Endothelial cell of umbilical vein (primary cell): ENCODE measurements around the gene TNNT3. TPM values are rescaled to one million over a fixed set of nuclear protein-coding genes. Genes with fewer than 3 reads are reported as not detected.

Experiments
- BruUV-seq: library from RNA; stranded (reverse); fragments of 400-500 nt; replicated peaks from 2 replicates; lab custom pipeline; 2021; lab: Mats Ljungman, UMichigan
- CTCF ChIA-PET: fragments of 300-600, 350-600 bp; sonication (Branson Sonifier 250); formaldehyde crosslinking; loops from one replicate; lab custom pipeline; 2021; ENCODE audit warnings: antibody characterized with exemption, inconsistent platforms; lab: Charles Lee
- POLR2A ChIA-PET: fragments of 300-600, 350-600 bp; sonication (Branson Sonifier 250); formaldehyde crosslinking; loops from one replicate; lab custom pipeline; 2021; ENCODE audit warnings: antibody characterized with exemption, inconsistent platforms; lab: Charles Lee
- DNase-seq: peaks from one replicate; pipeline ENCODE4 v3.0.0-alpha.2; 2011; ENCODE audit warnings: low read depth, low spot score
- FAIRE-seq: peaks from 2 replicates; lab custom pipeline; 2011; peaks lifted over from hg19 to GRCh38; lab: Jason Lieb, UNC
- H2AFZ ChIP-seq: 2 replicates; pipeline ENCODE4 v1.6.0; 2012; ENCODE audit warnings: low read depth, low read length, control low read depth, inconsistent platforms
- H3K27ac ChIP-seq: 2 replicates; pipeline ENCODE4 v1.5.1; 2011; ENCODE audit warnings: low read depth, mild to moderate bottlenecking, control low read depth, low read length, moderate library complexity; ENCODE audit not compliant: insufficient read depth
- H3K27me3 ChIP-seq, 2 experiments: 2 replicates each; pipeline versions ENCODE4 v1.6.0 to v1.6.1; 2011; ENCODE audit warnings: low read length in 2 of 2, mixed read lengths in 1 of 2; ENCODE audit not compliant: control insufficient read depth in 2 of 2, insufficient read depth in 2 of 2
- H3K36me3 ChIP-seq, 2 experiments: 2 replicates in 1 of 2; 3 replicates in 1 of 2; pipeline ENCODE4 v1.5.1; 2011; ENCODE audit warnings: low read length in 2 of 2, mild to moderate bottlenecking in 1 of 2, moderate library complexity in 1 of 2; ENCODE audit not compliant: control insufficient read depth in 2 of 2, insufficient read depth in 2 of 2; ENCODE audit errors: extremely low read depth in 1 of 2
- H3K4me1 ChIP-seq: 3 replicates; pipeline ENCODE4 v1.5.1; 2011; ENCODE audit warnings: mild to moderate bottlenecking, low read length; ENCODE audit not compliant: control insufficient read depth, insufficient read depth; ENCODE audit errors: extremely low read depth
- H3K4me2 ChIP-seq: 2 replicates; pipeline ENCODE4 v1.6.1; 2011; ENCODE audit warnings: low read length, control low read depth, mixed read lengths; ENCODE audit not compliant: insufficient read depth
- H3K4me3 ChIP-seq, 3 experiments: fragments of 200-600 bp in 1 of 3; sonication (generic), shearing (Covaris generic) in 1 of 3; replicated peaks in 1 of 3; 2 replicates each; pipeline ENCODE4 v1.5.1; 2011 to 2016; ENCODE audit warnings: control low read depth in 3 of 3, low read length in 3 of 3, mild to moderate bottlenecking in 2 of 3, inconsistent platforms in 1 of 3, low read depth in 1 of 3, moderate library complexity in 1 of 3; ENCODE audit not compliant: insufficient read depth in 1 of 3
- H3K79me2 ChIP-seq: 2 replicates; pipeline ENCODE4 v1.6.0; 2012; ENCODE audit warnings: low read length, inconsistent platforms; ENCODE audit not compliant: control insufficient read depth, insufficient read depth
- H3K9ac ChIP-seq: replicated peaks from 2 replicates; pipeline ENCODE3; 2011; ENCODE audit warnings: low read length, control low read depth; ENCODE audit not compliant: insufficient read depth; ENCODE audit errors: extremely low read depth
- H3K9me1 ChIP-seq: replicated peaks from 3 replicates; pipeline ENCODE4 v1.6.0; 2011; ENCODE audit warnings: mild to moderate bottlenecking, low read length; ENCODE audit not compliant: control insufficient read depth, insufficient read depth; ENCODE audit errors: extremely low read depth
- H3K9me3 ChIP-seq: replicated peaks from 2 replicates; pipeline ENCODE4 v1.5.1; 2012; ENCODE audit warnings: low read length, inconsistent platforms; ENCODE audit not compliant: control insufficient read depth, insufficient read depth
- H4K20me1 ChIP-seq: replicated peaks from 2 replicates; pipeline ENCODE3; 2011; ENCODE audit warnings: mild to moderate bottlenecking, low read length; ENCODE audit not compliant: control insufficient read depth, insufficient read depth; ENCODE audit errors: extremely low read depth
- CTCF ChIP-seq, 2 donors: IDR thresholded peaks; 1 replicate in 1 of 2; 2 replicates in 1 of 2; pipeline ENCODE4 v1.5.1; 2011; ENCODE audit warnings: low read length in 2 of 2, mild to moderate bottlenecking in 2 of 2, moderate library complexity in 2 of 2, control low read depth in 1 of 2, inconsistent platforms in 1 of 2, low read depth in 1 of 2; ENCODE audit not compliant: insufficient read depth in 1 of 2; ENCODE audit errors: extremely low read depth in 1 of 2
- EZH2 ChIP-seq: IDR thresholded peaks from 2 replicates; pipeline ENCODE4 v1.6.1; 2012; ENCODE audit warnings: borderline replicate concordance, low read depth, mild to moderate bottlenecking, moderate library complexity, low read length, inconsistent platforms; ENCODE audit not compliant: severe bottlenecking
- FOS ChIP-seq: IDR thresholded peaks from 2 replicates; pipeline ENCODE4 v1.6.1; 2011; ENCODE audit warnings: mild to moderate bottlenecking, low read length, moderate library complexity, borderline replicate concordance; ENCODE audit not compliant: insufficient read depth
- GATA2 ChIP-seq: IDR thresholded peaks from 2 replicates; pipeline ENCODE4 v1.7.0; 2011; ENCODE audit warnings: low read depth, mild to moderate bottlenecking, moderate library complexity, mixed read lengths, low read length; ENCODE audit not compliant: insufficient read length, insufficient read depth
- JUN ChIP-seq: IDR thresholded peaks from 2 replicates; pipeline ENCODE4 v1.6.1; 2011; ENCODE audit warnings: borderline replicate concordance, low read depth; ENCODE audit not compliant: insufficient read length, insufficient read depth
- MAX ChIP-seq: IDR thresholded peaks from 2 replicates; pipeline ENCODE4 v1.6.1; 2011; ENCODE audit not compliant: insufficient read depth, insufficient read length
- MYC ChIP-seq: IDR thresholded peaks from one replicate; pipeline ENCODE4 v1.6.1; 2011; ENCODE audit warnings: mild to moderate bottlenecking, low read depth, low read length
- POLR2A ChIP-seq: IDR thresholded peaks from 2 replicates; pipeline ENCODE4 v1.6.1; 2012; ENCODE audit warnings: low read depth, mild to moderate bottlenecking, control low read depth, low read length
- POLR2AphosphoS5 ChIP-seq: IDR thresholded peaks from 2 replicates; pipeline ENCODE4 v1.6.1; 2012; ENCODE audit warnings: low read depth, mild to moderate bottlenecking, control low read depth, low read length, moderate library complexity; ENCODE audit not compliant: insufficient read depth
- dilution Hi-C: fragments of 300-500 bp; cut with MboI; formaldehyde crosslinking; loops from one replicate; pipeline ENCODE4 v1.15.0; 2019; ENCODE audit warnings: low sequenced_read_pairs; ENCODE audit not compliant: extremely low pct_ligation_motif_present
- intact Hi-C: fragments of 100-400 bp; cut with micrococcal nuclease; formaldehyde crosslinking; loops from one replicate; pipeline ENCODE4 v1.10.0; 2022
- polyA plus RNA-seq, 4 experiments: library from polyadenylated mRNA; depleted of rRNA in 3 of 4; stranded (reverse) in 3 of 4; unstranded in 1 of 4; fragments of >200 nt; gene quantifications; 2 replicates each; pipeline versions ENCODE4 v1.2.1 to v1.2.3, GENCODE V29; 2011 to 2012; ENCODE audit warnings: missing spikeins in 1 of 4
- total RNA-seq: library from RNA; stranded (reverse); gene quantifications from 2 replicates; pipeline ENCODE4 v1.2.3, GENCODE V29; 2021

The TNNT3 gene
- total and polyA plus RNA-seq, 2 donors (not counting 3 experiments of a cell fraction or from before 2014, with no cell fraction given): not detected

GRCh38 chr11:1924181-1924580 lies 4.7 kb downstream of the TNNT3 start:
- Histone ChIP-seq H3K9me1 (no peaks in the 10 kb centered on the region), H3K4me2 (no peak overlapping the region), H2AFZ (no peak overlapping the region), H3K4me1 (no peaks in the 10 kb centered on the region), H3K27me3 (no peaks in the 10 kb centered on the region), H3K36me3 (no peaks in the 10 kb centered on the region), H3K9me3 (no peaks in the 10 kb centered on the region), H4K20me1 (no peaks in the 10 kb centered on the region), H3K9ac (no peak overlapping the region), H3K4me3 (no peak overlapping the region), H3K79me2 (no peaks in the 10 kb centered on the region), H3K27ac (no peak overlapping the region)
- FAIRE-seq (no peak), DNase-seq (no peak)
- dilution Hi-C loops: no loop called here
- ChIA-PET CTCF (no interaction called here), POLR2A (no interaction called here)
- intact Hi-C loops: no loop called here
- BruUV-seq: no TSS peak
- TF ChIP-seq JUN: no peak
- TF ChIP-seq MYC: no peak
- no peak for TF ChIP-seq POLR2A
- TF ChIP-seq EZH2: no peak
- no peak for TF ChIP-seq CTCF (IDR thresholded peaks at IDR 0.05; ENCODE audit: extremely low read depth in 1 of 2, insufficient read depth in 1 of 2, low read depth in 1 of 2, low read length in 2 of 2)
- TF ChIP-seq GATA2: no peak
- TF ChIP-seq POLR2AphosphoS5: no peak
- no peak for TF ChIP-seq MAX
- TF ChIP-seq FOS: no peak
